ENCODE results near the gene RCBTB2.
"Not testable (repeated sequence)": the region's sequence is repeated elsewhere in the genome, so short reads cannot be mapped to it uniquely, and the experiment has no call there.

Gene RCBTB2

DNA sequence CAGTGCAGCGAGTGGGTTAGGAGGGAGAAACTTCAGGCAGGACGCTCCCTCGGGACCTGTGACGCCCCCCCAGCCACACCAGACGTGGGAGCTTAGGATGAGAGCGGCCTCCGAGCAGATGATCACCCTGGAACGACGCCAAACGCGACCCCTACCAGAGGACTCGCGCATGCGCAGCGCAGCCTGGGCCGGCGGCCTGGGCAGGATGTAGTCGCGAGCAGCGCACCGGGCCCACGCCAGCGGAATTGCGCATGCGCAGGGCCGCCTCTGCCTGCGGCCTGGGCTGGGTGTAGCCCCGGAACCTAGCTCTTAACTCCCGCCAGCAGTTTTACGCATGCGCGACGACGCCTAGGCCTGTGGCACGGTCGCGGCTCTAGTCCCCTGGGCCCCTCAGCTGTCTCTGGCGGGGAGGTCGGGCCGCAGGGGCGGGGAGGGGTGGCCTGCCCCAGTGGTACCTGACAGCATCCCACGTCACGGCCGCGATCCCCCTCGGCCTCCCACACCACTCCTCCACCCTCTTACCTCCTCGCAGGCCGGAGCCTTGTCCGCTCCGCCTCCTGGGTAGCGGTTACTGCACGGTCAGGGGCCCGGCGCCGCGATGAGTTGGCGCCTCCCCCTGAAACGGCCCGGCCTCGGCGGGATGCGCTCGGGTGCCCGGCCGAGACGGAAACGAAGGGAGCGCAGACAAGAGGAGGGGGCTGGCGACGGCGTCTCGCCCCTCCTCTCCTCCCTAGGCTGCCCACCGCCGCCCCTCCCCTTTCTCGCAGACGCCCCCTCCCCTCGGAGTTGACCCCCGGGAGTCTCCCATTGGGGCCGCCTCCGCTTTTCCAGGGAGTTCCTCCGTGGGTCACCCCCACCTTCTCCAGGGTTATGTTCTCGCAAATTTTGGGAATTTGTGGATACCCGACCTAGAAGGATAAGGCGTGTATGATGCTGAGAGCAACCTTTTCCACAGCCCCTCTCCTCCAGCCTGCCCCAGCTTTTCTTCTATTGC lies at the start of gene RCBTB2:
RCBTB2 (minus strand) TSS at position 575 of the 994 bp plus-strand sequence. CDS start 11,141 bp downstream, outside the sequence.
- peak; percentile 45 to 99 (median 95) for DNase-seq

DNA sequence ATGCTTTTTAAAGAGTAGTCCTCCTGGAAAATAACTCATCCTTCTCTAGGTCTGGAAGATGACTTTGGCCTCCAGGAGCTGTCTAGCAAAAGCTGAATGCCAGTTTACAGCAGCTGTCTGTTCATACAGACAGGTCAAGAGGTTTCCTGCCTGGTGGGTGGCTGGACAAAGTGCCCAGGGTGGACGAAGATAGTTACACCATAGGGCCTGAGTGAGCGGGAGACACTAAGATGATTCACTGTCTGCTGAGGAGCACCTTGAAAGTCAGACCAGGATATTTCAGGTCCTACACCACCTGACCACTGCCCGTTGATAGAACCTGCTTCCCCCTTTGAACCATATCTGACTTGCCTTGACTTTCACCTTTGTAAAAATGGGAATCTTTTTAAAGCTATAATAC lies 49.2 kb upstream of the RCBTB2 start:
- DNase-seq = no peak

DNA sequence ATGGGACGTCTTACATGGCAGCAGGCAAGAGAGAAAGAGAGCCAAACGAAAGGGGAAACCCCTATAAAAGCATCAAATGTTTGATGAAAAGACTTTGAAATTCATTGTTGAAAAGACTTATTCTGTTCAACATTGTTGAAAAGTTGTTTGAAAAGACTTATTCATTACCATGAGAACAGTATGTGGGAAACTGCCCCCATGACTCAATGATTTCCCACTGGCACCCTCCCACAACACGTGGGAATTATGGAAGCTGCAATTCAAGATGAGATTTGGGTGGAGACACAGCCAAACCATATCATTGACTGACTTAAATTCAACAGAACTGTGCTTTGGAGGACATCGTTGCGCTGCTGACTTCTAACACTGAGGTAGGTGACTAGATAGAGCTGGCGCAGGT lies 48.0 kb upstream of the RCBTB2 start:
- peak in 10 of 56 donors; percentile 10 to 61 (median 40) for DNase-seq

DNA sequence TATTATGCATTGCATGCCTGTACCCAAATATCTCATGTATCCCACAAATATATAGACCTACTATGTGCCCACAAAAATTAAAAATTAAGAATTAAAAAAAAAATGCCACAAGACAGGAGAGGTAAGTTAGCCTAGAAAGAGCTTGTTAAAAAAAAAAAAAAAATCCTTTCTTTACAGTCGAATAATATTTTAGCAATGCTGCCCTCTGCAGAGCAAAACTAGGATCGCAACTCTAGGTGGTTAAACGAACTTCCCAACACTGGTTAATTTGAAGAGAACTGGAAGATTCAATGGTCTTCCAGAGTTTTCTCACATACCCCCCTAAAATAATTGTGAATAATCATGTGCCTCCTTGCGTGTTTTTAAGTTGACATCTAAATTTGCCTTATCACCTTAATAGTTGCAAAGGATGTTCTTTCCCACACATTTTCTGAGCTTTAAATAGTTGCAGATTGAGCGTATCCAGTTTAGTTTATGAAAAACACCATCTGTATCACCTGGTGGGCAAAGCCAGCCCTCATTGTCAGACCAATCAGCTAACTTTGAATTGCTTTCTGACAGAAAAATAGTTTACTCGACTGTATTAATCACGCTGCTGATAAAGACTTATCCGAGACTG lies 47.4 kb upstream of the RCBTB2 start:
- peak in 33 of 56 donors; percentile 9 to 88 (median 38) for DNase-seq

DNA sequence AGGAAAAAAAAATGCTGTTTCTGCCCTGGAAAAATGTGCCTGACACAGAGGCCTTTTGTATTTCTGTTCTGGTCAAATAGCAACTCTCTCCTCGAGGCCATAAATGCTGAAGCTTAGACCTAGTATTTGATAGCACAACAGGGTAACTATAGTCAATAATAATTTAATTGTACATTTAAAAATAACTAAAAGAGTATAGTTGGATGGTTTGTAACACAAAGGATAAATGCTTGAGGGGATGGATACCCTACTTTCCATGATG lies 47.0 kb upstream of the RCBTB2 start:
- not testable (repeated sequence) for DNase-seq

DNA sequence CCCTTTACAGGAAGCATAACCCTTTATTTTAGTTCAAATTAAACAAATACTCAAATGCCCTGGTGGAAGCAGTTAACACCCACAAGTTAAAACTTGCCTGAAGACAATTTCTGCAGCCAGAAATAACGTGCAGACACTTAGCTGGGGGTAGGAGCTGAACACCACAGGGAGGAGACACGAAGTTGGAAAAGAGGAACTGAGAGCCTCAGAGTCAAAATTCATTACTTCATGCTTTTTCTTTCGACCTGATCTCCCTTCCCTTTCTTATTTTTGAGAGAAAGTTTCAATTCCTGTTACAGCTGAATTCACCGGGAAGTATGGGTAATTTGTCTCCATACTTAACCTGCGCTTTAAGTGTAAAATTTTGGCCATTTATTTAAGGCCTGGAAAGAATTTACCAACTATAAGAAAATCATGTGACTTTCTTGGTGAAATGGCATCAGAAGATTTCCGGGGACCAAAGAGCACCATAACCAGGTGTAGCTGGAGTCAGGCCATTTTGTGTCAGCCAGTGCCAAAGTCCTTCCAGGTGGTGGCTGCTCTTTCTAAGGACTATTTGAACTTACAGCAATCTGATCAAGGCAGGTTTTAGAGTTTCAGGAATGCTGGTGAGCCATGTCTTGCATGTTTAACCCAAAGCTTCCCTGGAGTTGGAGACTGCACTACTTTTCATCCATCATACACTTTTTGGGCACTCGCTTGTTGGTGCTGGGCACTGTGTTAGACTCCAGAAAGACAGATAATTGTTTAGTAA lies 46.5 kb upstream of the RCBTB2 start:
- peak in 2 of 56 donors; percentile 13 to 17 for DNase-seq

DNA sequence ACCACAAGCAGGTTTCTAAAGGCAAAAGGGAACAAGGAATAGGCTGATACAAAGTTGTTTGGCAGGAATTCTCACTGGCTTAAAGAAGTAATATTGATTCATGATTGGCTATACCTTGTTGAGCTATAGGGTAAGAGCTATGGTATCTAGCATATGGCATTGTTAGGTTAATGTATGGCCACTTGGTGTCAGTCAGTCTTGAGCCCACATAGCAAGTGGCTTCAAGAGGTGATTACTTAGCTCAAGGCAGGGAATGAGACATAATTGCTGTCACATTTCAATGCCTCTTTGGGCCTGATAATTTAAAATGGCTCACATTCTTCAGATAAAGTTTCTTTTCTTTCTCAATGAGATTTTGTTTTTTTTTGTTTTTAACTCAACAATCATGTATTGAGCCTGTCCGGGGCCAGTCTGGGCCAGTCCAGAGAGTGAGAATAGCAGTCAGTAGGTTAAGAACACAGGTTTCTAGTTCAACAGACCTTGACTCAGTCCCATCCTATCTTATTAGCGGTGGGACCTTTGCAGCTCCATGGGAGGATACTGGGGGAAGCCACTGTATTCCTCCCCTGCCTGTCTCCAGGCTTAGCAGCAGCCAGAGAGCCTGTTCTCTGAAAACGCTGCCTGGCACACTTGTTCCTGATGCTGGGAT lies 45.8 kb upstream of the RCBTB2 start:
- no peak for DNase-seq

DNA sequence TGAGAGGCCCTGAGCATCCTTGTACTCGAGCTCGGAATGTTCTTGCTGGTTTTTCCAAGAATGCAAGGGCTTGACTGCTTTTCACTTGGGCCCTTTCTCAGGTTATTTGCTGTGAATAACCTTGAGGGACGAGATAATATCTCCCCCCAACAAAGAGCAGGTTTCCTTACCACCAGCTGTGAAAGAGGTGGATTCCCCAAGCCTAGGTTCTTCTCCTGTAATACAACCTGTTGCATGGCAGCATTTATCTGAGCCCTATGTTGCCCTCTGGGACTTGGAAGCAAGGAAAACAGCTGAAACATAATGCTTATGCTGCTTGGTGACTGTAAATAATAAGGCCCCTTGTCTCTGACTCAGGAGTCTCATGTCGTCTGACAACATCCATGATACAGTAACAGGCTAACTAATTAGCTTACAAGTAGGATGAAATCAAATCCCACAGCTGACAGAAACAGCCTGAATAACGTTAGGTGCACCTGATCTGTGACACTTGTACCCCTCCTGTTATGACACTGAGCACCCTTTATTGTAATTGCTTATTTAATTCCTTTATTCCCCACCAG lies 43.6 kb upstream of the RCBTB2 start:
- DNase-seq = no peak

DNA sequence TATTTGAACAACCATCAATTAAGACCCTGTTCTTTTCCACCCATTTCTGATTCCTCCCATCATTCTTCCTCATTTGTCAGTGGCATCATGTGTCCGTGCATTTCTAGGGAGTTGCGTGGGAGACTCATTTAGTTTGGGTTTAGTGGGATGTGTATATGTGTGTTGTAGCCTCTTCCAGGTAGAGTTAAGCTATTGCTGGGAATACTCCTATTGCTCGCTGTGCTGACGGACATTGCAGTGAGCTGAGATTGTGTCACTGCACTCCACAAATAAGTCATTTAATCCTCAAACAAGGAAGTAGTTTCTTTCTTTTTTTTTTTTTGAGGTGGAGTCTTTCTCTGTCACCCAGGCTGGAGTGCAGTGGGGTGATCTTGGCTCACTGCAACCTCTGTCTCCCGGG lies 42.2 kb upstream of the RCBTB2 start:
- DNase-seq = no peak

DNA sequence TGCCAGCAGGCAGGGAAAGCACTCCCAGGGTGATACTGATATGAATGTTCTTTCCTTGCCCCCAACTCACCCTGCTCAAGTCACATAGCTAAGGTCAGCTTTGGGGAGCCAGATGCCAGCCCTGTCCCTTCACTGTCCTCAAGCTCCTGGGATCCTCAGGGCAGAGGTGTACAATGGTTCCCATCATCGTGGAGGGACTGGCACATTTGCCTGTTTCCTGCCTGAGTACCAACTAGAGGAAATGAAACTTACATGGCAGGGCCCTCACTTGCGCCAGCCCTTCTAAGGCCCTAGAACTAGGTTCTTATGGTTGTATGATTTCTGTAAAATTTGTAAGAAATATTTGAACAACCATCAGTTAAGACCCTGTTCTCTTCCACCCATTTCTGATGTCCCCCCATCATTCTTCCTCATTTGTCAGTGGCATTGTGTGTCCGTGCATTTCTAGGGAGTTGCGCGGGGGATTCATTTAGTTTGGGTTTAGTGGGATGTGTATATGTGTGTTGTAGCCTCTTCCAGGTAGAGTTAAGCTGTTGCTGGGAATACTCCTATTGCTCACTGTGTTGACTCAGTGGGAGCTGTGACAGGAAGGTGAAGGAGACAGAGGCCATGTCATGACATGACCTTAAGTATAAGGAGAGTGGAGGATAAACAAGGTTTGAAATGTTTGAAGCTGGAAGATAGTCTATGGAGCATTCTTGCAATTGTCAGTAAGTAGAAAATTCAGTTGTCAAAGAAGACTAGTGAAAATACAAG lies 41.3 kb upstream of the RCBTB2 start:
- no peak for DNase-seq

DNA sequence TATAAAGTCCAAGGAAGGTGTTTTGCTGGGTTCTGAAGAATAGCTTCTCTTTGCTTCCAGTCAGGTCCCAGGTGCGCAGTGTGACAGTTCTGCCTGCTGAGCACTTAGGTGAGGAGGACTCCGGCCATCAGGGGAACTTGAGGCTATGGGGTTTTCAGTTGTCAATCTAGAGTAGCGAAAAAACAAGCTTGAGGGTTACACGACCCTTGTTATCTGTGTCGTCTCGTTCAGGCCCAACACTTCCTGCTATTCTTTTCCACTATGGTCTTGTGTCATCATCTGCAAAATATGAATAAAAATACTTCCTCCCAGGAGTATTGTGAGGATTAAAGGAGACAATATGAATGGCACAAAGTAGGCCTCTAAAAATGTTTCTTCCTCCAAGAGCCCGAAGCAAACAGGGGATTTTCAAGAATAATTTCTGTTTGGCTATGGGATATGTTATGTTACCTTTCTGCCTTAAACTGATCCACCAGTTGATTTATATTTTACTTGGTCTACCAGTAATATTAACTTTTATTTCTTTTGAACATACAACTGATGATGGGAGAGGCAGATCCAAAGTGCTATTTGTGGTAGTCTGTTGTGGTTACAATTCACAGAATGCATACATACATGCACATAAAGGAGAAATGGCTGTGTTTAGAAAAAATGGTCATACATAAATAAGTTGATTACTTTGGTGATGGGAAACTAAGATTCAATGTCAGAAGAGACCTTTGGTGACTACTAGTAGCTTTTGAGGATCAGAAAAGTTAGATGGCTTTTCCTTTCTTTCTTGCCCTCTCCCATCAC lies 40.5 kb upstream of the RCBTB2 start:
- no peak for DNase-seq

DNA sequence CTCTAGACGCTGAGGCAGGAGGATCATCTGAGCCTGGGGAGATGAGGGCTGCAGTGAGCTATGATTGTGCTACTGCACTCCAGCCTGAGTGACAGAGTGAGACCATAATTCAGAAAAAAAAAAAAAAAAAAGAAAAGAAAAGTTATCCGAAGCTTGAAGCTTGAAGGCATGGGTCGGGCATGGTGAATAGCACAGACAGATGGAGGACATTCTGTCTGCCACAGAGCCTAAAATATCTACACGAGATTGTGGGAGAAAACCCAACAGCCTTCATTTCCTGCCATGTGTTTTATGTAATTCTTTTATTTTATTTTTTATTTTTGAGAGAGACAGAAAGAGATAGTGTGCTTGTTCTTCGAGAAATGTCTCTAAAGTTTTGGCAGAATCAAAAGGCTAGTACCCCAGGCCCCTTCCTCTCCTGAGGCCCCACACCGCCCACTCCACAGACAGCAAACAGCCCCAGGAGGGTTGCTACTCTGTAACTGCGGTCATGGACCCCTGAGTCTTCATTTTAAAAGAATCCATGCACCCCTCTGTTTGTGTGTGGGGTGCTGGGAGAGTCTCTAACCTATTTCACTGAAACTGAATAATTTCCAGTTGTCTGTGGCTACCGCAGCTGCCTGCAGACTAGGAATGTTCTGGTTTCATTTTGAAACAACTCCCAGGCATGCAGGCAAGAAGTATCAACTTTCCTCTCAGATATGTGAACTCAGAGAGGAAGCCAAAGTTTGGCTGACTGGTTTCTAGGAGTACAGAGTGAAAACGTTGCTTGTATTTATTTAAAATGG lies 38.4 kb upstream of the RCBTB2 start:
- DNase-seq = peak in 3 of 56 donors; percentile 15 to 24 (median 21)

DNA sequence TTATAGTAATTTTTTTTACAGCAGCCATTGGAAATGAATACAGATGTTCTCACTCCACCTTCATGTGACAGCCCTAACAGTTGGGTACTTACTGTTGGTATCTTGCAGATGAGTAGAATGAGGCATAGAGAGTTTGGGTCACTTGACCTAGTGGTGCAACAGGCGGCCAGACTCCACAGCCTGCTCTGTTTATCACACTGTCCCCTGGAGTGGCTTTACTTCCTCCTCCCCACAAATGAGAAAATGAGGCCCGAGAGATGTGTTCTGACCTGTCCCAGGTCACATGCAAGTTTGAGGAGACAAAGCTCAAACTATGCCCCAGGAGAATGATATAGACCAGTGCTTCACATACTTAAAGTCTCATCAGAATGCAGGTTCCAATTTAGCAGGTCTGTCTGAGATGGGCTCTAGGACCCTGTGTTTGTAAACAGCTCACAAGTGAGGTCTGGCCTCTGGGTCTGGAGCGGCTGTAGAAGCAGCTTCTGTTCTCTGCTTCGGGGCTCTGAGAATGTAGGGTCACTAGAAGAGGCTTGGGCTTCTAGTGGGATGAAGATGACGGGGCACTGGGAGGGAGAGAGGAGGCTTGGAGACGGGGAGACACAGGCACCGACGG lies 37.4 kb upstream of the RCBTB2 start:
- DNase-seq = no peak

DNA sequence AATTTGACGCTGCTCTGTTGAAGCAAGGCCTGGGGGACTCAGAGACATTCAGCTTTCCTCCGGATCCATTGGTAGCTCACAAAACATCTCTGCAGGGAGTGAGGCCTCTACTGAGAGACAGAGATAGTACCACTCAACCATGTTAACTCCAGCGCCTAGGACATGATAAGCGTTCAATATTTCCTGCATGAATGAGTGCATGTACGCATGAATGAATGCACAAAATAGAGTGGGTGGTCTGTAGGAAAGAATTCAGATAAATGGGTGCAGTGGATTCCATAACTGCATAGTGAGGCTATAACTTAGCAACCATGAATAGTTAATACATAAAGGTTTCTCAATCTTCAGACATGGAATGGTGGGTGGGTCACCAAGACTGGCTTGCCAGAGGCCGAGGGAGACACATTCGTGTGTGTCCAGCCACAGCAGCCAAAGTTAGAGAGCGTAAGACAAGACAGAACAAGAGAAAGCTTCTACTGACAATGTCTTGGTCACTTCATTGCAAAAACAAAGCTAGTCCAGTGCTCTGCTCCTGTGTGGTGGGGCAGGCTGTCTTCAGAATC lies 36.3 kb upstream of the RCBTB2 start:
- DNase-seq = no peak

DNA sequence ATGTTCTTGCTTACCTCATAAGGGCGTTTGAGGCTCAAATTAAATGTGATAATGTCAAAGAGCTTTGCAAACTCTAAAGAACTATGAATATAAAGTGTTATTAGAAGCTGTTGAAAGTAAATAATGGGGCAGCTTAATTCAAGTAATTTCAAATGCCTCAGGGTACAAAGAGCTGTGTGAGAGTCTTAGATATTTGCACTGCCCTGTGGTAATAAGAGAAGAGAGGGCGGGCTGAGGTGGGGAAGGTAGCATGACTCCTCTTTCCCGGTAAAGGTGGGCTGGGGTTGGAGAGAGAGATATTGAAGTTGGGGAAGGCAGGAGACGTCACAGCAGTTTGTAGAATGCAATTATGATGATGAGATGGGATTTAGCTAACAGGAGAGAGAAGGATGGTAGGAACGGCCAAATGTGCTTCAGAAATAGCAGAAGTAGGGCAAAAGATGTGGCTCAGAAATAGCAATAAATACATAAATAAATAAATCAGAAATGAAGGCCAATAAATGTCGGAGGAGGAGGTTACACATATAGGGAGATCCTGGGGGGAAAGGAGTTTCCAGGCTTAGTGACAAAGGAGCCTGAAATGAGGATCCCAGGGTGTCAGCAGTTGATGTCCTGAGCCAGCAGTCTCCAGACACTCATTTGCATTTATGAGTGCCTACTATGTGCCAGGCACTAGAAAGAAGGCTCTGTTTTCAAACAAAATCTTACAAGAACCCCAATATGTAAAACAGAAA lies 35.7 kb upstream of the RCBTB2 start:
- DNase-seq = no peak

DNA sequence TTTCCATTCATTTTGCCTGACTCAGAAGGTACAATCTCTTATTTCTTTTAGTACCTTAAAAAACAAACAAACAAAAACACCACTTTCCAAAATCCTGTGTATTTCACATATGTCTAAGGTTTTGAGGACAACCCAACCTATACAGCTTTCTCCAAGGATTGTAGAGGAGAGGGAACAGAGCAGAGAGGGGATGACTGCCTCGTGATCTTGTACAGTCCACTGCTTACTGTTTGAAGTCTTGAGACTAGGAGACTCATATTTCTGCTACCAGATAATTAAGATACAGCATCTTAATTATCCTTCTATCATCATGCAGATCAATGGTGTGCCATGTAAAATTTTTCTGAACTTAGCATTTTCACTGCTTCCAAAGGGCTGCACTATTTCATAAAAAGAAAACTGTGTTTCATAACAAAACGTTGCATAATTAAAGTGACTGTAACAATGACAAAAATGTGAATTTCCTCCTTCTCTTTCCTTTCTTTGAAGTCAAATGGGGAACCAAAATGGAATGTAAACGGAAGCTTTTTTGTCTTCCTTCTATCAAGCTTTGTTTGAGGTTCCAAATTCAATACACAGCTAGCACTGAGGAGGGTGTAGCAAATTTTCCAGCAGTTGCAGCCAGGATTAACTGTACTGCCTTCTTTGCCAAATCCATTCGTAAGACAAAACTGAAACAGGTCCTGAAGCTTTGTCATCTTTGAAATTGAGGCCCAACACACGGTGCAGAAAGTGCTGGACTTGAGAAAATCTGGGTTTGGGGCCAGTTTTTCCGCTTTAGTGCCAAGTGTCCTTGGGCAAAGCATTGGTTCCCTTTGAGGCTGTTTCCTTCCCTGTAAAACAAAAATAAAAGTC lies 34.9 kb upstream of the RCBTB2 start:
- DNase-seq = no peak
